Neutrophil (primary cell): ENCODE measurements around the gene ANKRD50.

Source experiments
- H3K27ac ChIP-seq: fragments of 200-600 bp; sonication (generic); 2 replicates; pipeline ENCODE4 v1.5.1; 2016; ENCODE audit warnings: mild to moderate bottlenecking, moderate library complexity
- H3K27me3 ChIP-seq: fragments of 200-600 bp; sonication (generic); 2 replicates; pipeline ENCODE4 v1.6.0; 2016; ENCODE audit warnings: mild to moderate bottlenecking
- H3K36me3 ChIP-seq: fragments of 200-600 bp; sonication (generic); 2 replicates; pipeline ENCODE4 v1.5.1; 2017
- H3K4me1 ChIP-seq, 2 experiments: fragments of 200-600 bp in 1 of 2; sonication (generic) in 1 of 2; 1 replicate in 1 of 2; 2 replicates in 1 of 2; pipeline versions ENCODE4 v1.5.1 to v1.6.1; 2013 to 2016; ENCODE audit warnings: low read depth in 1 of 2, low read length in 1 of 2, mild to moderate bottlenecking in 1 of 2, moderate library complexity in 1 of 2; ENCODE audit not compliant: control insufficient read depth in 1 of 2, insufficient read depth in 1 of 2
- H3K4me3 ChIP-seq, 2 experiments: fragments of 200-600 bp in 1 of 2; sonication (generic) in 1 of 2; 1 replicate in 1 of 2; 2 replicates in 1 of 2; pipeline ENCODE4 v1.5.1; 2013 to 2016; ENCODE audit warnings: low read depth in 1 of 2, low read length in 1 of 2, mild to moderate bottlenecking in 1 of 2, moderate library complexity in 1 of 2
- H3K9me3 ChIP-seq: fragments of 200-600 bp; sonication (generic); 2 replicates; pipeline ENCODE4 v1.5.1; 2016
- TF ChIP-seq, protein P1 (sequence below): fragments of 200-600 bp; sonication (generic); IDR thresholded peaks from 2 replicates; pipeline ENCODE4 v1.5.1; 2016; ENCODE audit warnings: antibody characterized with exemption

Gene ANKRD50

DNA sequence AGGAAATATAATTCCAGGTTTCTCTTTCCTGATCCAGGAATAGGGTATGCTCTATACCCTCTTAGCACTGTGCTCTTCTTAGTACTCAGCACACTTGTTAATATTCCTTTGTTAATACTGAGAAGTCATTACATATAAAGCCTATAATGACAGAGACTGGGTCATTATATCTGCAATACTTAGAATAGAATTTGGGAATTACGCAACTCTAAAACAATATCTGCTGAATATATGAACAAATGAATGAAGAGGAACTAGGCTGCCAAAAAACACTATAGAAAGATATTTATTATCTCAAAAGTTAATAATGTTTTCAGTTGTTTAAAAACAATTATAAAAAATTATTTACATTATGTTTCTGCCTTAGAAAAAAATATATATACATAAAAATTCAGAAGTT is 36.4 kb upstream of the ANKRD50 start:
- no peak overlapping the region for H3K4me3 ChIP-seq
- no peaks in the 10 kb centered on the region for H3K36me3 ChIP-seq
- H3K4me1 ChIP-seq = no peaks in the 10 kb centered on the region
- no peaks in the 10 kb centered on the region for H3K27me3 ChIP-seq
- TF ChIP-seq, protein P1, sequence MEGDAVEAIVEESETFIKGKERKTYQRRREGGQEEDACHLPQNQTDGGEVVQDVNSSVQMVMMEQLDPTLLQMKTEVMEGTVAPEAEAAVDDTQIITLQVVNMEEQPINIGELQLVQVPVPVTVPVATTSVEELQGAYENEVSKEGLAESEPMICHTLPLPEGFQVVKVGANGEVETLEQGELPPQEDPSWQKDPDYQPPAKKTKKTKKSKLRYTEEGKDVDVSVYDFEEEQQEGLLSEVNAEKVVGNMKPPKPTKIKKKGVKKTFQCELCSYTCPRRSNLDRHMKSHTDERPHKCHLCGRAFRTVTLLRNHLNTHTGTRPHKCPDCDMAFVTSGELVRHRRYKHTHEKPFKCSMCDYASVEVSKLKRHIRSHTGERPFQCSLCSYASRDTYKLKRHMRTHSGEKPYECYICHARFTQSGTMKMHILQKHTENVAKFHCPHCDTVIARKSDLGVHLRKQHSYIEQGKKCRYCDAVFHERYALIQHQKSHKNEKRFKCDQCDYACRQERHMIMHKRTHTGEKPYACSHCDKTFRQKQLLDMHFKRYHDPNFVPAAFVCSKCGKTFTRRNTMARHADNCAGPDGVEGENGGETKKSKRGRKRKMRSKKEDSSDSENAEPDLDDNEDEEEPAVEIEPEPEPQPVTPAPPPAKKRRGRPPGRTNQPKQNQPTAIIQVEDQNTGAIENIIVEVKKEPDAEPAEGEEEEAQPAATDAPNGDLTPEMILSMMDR = no peak
- H3K27ac ChIP-seq = no peak overlapping the region
- H3K9me3 ChIP-seq = no peaks in the 10 kb centered on the region

DNA sequence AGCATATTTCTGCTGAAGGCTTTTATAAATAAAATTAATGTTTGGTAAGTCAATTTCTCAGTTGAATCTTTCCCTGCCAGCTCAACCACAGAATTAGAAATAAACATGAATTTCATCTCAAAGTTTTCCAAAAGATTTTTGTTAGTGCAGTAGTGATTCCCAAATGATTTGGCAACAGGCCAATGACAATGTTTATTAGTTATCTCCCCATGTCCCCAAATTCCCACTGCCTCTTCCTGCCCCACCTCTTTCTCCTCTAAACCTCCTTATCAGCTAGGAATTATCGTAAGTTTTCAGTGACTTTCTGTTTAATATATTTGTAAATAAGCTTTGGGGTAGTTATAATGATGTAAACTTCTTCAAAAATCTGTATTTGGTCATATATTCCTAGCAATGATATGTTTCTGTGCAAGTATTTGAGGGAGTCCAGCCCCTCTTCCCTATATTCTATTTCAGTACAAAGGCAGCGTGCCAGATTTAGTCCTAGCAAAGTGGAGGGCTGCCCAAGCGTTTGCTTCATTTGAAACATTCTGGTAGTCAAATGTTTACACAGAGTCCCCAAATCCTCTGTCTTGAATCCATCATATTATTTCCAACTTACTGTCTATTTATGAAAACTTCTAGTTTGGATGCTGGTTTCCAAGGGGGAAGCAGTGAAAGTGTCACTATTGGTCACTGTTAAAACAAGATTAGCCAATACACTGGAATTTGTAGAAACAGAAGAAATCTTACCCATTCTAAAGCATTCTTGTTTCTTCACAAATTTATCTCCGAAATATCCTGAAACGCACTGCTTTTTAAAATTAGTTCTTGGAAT is 33.7 kb upstream of the ANKRD50 start:
- Histone ChIP-seq H3K4me1 (no peaks in the 10 kb centered on the region), H3K9me3 (no peaks in the 10 kb centered on the region), H3K4me3 (no peak overlapping the region), H3K36me3 (no peaks in the 10 kb centered on the region), H3K27me3 (no peaks in the 10 kb centered on the region), H3K27ac (no peak overlapping the region)
- TF ChIP-seq, protein P1 = no peak

DNA sequence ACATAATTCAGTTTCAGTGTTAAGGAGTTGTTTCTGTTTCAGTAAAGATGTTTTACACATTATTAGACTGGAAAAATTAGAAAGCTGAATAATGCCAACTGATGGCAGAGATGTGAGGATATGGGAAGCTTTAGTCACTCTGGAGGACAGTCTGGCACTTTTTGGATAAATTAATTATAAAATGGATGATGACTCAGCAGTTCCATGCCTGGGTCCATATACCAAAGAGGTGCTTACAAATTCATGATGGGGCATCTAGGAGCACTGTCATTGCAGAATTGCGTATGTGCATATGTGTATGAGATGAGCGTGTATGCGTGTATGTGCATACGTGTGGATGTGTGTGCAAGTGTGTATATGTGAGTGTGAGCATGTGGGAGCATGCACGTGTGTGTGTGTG is 31.2 kb upstream of the ANKRD50 start:
- Histone ChIP-seq H3K4me1 (no peaks in the 10 kb centered on the region), H3K27me3 (no peaks in the 10 kb centered on the region), H3K9me3 (no peaks in the 10 kb centered on the region), H3K4me3 (no peak overlapping the region), H3K36me3 (no peaks in the 10 kb centered on the region), H3K27ac (no peak overlapping the region)
- TF ChIP-seq, protein P1 = no peak

DNA sequence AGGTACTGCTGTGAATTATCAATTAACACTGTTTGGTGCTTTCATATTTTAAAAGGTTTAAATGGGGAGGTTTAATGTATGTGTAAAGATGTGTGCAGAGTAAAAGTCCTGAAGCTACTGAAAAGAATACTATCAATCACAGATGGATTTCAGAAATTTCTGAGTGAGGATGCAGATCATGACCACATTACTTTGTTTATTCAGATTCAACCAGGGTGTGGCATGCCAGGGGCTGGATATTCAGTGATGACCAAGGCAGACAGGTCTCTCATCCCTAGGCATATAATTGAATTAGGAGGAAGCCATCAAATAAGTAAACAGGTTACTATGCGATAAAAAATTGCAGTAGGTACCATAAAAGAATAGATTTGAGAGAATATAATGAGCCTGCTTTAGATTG is 28.0 kb upstream of the ANKRD50 start:
- Histone ChIP-seq H3K36me3 (no peaks in the 10 kb centered on the region), H3K4me1 (no peaks in the 10 kb centered on the region), H3K27me3 (no peaks in the 10 kb centered on the region), H3K27ac (no peak overlapping the region), H3K4me3 (no peak overlapping the region), H3K9me3 (no peaks in the 10 kb centered on the region)
- TF ChIP-seq, protein P1 = no peak

DNA sequence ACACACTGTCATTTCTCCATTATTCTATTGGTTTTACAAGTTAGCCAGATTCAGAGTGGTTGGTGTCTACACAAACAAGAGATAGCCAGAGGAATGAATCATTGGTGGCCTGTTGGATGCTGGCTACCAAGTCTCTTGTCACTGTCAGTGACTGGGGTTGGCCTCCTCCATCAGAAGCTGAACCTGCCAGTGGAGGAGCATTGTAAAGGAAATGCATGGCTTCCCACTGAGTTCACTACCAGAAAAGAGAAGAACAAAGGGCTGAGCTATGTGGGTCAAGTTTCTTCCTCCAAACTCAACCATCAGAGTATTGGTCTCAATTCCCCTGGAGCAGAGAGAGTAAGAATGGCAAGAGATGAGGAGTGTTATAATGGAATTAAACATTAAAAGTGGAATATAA is 26.5 kb upstream of the ANKRD50 start:
- no peak overlapping the region for H3K27ac ChIP-seq
- TF ChIP-seq, protein P1 = no peak
- no peaks in the 10 kb centered on the region for H3K9me3 ChIP-seq
- no peaks in the 10 kb centered on the region for H3K4me1 ChIP-seq
- no peak overlapping the region for H3K4me3 ChIP-seq
- no peaks in the 10 kb centered on the region for H3K36me3 ChIP-seq
- no peaks in the 10 kb centered on the region for H3K27me3 ChIP-seq
